ENCODE measurements around the gene PLEKHG1.

The PLEKHG1 gene

GRCh38 chr6:150566486-150566885 lies 33.2 kb upstream of the PLEKHG1 start:
- H3K4me3 ChIP-seq (ENCODE audit: low read length, poor library complexity, severe bottlenecking): no peak overlapping the region
- H3F3A ChIP-seq (ENCODE audit: low read depth): no peaks in the 10 kb centered on the region
- H3K36me3 ChIP-seq (ENCODE audit: insufficient read depth, low read length): no peaks in the 10 kb centered on the region
- no peaks in the 10 kb centered on the region for H3K9me2 ChIP-seq (replicated peaks; ENCODE audit: low read depth, low read length)
- H3K9me3 ChIP-seq (ENCODE audit: insufficient read depth, low read depth, low read length): no peaks in the 10 kb centered on the region
- no peaks in the 10 kb centered on the region for H4K20me1 ChIP-seq (ENCODE audit: insufficient read depth, low read length, poor library complexity, severe bottlenecking)
- H3K27me3 ChIP-seq (ENCODE audit: insufficient read depth, low read length, poor library complexity, severe bottlenecking): no peaks in the 10 kb centered on the region
- H3K79me2 ChIP-seq (ENCODE audit: insufficient read depth, low read length): no peaks in the 10 kb centered on the region
- no peak overlapping the region for H2AFZ ChIP-seq (ENCODE audit: low read length)
- TF ChIP-seq EZH2phosphoT487 (IDR thresholded peaks at IDR 0.05; ENCODE audit: borderline replicate concordance): no peak
- no peak for TF ChIP-seq CTCF (conservative IDR thresholded peaks at IDR 0.05; ENCODE audit: low read length)
- H3K4me2 ChIP-seq (ENCODE audit: low read depth, low read length, poor library complexity, severe bottlenecking): no peak overlapping the region
- H3K9ac ChIP-seq (ENCODE audit: low read depth, low read length, poor library complexity, severe bottlenecking): no peak overlapping the region
- peaks cover 7% of the 10 kb centered on the region for H3K4me1 ChIP-seq (ENCODE audit: insufficient read depth, low read length, poor library complexity, severe bottlenecking)

GRCh38 chr6:150567380-150567779 lies 32.3 kb upstream of the PLEKHG1 start:
- TF ChIP-seq CTCF (conservative IDR thresholded peaks at IDR 0.05; ENCODE audit: low read length): no peak
- no peak for TF ChIP-seq EZH2phosphoT487 (IDR thresholded peaks at IDR 0.05; ENCODE audit: borderline replicate concordance)
- Histone ChIP-seq H3K9ac (ENCODE audit: low read depth, low read length, poor library complexity, severe bottlenecking) (no peak overlapping the region), H3K79me2 (ENCODE audit: insufficient read depth, low read length) (no peaks in the 10 kb centered on the region), H3K9me3 (ENCODE audit: insufficient read depth, low read depth, low read length) (no peaks in the 10 kb centered on the region), H4K20me1 (ENCODE audit: insufficient read depth, low read length, poor library complexity, severe bottlenecking) (no peaks in the 10 kb centered on the region), H3F3A (ENCODE audit: low read depth) (no peaks in the 10 kb centered on the region), H3K4me1 (ENCODE audit: insufficient read depth, low read length, poor library complexity, severe bottlenecking) (peaks cover 7% of the 10 kb centered on the region), H3K4me3 (ENCODE audit: low read length, poor library complexity, severe bottlenecking) (no peak overlapping the region), H3K27me3 (ENCODE audit: insufficient read depth, low read length, poor library complexity, severe bottlenecking) (no peaks in the 10 kb centered on the region), H3K36me3 (ENCODE audit: insufficient read depth, low read length) (no peaks in the 10 kb centered on the region), H3K9me2 (replicated peaks; ENCODE audit: low read depth, low read length) (no peaks in the 10 kb centered on the region), H2AFZ (ENCODE audit: low read length) (no peak overlapping the region), H3K4me2 (ENCODE audit: low read depth, low read length, poor library complexity, severe bottlenecking) (no peak overlapping the region)

- H3K4me1 ChIP-seq (ENCODE audit: insufficient read depth, low read length, poor library complexity, severe bottlenecking): peaks cover 7% of the 10 kb centered on the region
- no peak overlapping the region for H3K4me2 ChIP-seq (ENCODE audit: low read depth, low read length, poor library complexity, severe bottlenecking)
- no peaks in the 10 kb centered on the region for H3K79me2 ChIP-seq (ENCODE audit: insufficient read depth, low read length)
- H4K20me1 ChIP-seq (ENCODE audit: insufficient read depth, low read length, poor library complexity, severe bottlenecking): no peaks in the 10 kb centered on the region
- no peaks in the 10 kb centered on the region for H3K9me3 ChIP-seq (ENCODE audit: insufficient read depth, low read depth, low read length)
- no peaks in the 10 kb centered on the region for H3F3A ChIP-seq (ENCODE audit: low read depth)
- no peak overlapping the region for H2AFZ ChIP-seq (ENCODE audit: low read length)
- no peak for TF ChIP-seq EZH2phosphoT487 (IDR thresholded peaks at IDR 0.05; ENCODE audit: borderline replicate concordance)
- TF ChIP-seq CTCF (conservative IDR thresholded peaks at IDR 0.05; ENCODE audit: low read length): no peak
- no peaks in the 10 kb centered on the region for H3K27me3 ChIP-seq (ENCODE audit: insufficient read depth, low read length, poor library complexity, severe bottlenecking)
- H3K4me3 ChIP-seq (ENCODE audit: low read length, poor library complexity, severe bottlenecking): no peak overlapping the region
- H3K9me2 ChIP-seq (replicated peaks; ENCODE audit: low read depth, low read length): no peaks in the 10 kb centered on the region
- H3K9ac ChIP-seq (ENCODE audit: low read depth, low read length, poor library complexity, severe bottlenecking): no peak overlapping the region
- H3K36me3 ChIP-seq (ENCODE audit: insufficient read depth, low read length): no peaks in the 10 kb centered on the region
Observed at GRCh38 chr6:150567823-150568383, 31.8 kb upstream of the PLEKHG1 start.

Data from Loucy (cell line).